CD4-positive, alpha-beta T cell treated with Interleukin-17A for 4 hours (primary cell): ENCODE data around the gene ABLIM1.

Source experiments
- DNase-seq: peaks from one replicate; pipeline ENCODE4 v3.0.0-alpha.2; 2020; ENCODE audit warnings: mixed read lengths

ABLIM1 gene

DNA sequence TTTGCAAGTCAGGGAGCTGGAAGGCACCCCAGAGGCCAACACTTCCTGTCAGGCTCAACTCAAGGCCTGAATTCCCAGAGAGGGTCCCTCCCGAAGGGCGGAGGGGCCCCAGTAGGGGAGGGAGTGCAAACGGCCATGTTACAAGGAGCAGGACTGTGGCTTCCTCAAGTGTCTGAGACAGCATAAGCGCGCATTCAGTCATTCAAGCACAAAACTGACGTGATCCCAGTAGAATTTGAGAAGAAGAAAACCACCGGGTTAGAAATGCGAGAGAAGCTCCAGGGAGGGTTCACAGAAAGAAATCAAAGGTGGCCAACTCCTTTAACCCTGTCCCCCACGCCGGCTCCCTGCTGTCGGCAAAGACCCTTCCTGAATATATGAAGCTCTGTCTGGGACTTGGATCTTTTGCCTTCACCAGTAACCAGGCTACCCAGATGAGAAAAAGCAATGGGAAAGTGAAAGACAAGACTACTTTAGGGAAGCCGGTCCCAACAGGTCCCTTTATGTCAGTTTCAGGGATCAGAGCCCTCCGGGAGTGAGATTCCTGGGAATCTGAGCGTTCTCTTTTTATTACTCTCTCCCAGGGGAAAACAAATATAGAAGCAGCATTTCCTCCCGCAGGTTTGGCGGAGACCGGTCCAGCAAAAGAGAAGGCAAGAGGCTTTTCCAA is 255.1 kb downstream of the ABLIM1 start:
- DNase-seq: no peak

- DNase-seq: no peak
These were observed 255.8 kb downstream of the ABLIM1 start for GRCh38 chr10:114402233-114402632.

- no peak for DNase-seq
These were observed 256.8 kb downstream of the ABLIM1 start for GRCh38 chr10:114401195-114401791.

GRCh38 chr10:114400091-114400490 is 258.0 kb downstream of the ABLIM1 start:
- no peak for DNase-seq

- no peak for DNase-seq
These were observed 258.5 kb downstream of the ABLIM1 start for GRCh38 chr10:114399576-114399975.

DNA sequence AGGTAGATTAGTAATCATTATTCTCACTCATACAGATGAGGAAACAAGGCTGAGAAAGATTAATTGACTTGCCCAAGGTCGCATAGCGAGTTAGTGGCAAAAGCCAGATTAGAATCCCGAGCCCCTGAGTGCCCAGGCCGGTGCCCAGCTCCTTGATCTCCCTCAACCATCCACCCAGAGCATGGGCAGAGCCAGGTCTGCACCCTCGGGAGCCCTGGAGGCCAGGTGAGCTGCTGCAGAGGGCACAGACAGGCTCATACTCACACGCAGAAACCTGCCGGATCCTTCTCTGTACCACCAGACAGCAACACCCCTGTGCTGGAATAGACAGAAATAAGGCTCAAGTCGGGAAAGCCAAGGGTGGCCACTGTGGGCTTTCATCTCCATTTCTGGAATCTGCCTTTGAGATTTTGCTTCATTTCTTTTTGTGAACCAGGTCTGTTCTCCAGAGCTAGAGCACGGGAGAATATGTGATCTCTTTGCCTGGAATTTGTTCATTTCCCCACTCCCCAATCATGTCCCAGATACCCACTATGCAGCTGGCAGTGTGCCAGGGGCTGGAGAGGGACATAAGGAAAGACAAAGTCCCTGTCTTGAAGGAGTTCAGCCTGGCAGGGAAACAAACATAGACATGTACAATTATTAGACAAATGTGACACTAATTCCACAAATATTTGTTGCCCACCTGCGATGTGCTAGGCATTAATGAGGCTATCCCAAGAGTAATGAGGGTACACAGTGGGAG is 259.3 kb downstream of the ABLIM1 start:
- DNase-seq: no peak

DNA sequence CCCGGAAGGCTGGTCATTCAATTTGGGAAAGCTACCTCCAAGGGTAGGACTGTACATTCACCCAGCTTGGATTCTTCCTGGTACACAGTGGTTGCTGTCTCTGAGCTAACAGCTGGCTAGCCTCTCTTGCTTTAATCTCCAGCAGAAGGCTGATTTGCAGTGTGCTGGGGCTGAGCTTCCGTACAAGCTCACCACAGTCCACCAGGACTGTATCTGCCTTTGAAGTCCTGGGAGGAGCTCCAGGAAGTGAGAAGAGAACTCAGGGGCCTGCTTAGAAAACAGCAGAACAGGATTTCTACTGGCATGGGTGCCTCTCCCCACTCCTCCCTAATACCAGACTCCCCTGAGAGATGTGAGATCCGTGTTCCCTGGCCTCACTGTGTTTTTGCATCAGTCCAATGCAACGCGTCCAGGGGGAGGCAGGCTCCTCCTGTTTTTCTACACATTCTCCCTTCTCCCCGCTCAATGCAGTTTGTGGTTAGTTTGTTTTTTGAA is 260.4 kb downstream of the ABLIM1 start:
- DNase-seq: no peak

- DNase-seq: no peak
These were observed 261.6 kb downstream of the ABLIM1 start for GRCh38 chr10:114396464-114396863.

DNA sequence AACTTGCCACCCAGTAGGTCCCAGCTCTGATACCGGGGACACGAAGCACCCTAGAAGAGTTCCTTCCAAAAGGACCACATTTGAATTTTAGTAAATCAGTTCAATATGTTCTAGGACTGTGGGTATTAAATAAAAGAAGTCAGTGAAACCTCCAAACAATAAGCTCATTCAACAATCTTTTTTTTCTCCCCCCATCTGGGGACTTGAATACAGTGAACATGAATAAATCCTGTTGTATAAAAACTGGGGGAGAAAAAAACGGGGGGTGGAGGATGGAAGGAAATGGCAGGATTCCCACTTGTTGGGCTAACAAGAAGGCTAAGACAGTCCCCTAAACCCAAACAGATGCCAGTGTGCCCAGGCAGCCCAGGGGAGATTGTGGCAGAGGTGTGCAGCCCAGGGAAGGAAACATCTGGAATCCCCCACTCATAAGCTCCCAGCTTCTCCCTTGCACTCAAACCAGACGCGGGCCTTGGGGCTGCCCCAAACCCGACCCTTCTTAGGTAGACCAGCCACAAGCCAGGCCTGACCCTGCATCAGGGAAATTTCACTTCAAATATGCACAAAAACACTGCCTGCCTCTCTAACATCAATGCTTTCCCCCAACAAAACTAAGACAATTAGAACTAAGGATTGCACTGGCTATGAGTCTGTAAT is 262.6 kb downstream of the ABLIM1 start:
- DNase-seq: no peak

- DNase-seq: no peak
These were observed 263.5 kb downstream of the ABLIM1 start for GRCh38 chr10:114394531-114394930.

DNA sequence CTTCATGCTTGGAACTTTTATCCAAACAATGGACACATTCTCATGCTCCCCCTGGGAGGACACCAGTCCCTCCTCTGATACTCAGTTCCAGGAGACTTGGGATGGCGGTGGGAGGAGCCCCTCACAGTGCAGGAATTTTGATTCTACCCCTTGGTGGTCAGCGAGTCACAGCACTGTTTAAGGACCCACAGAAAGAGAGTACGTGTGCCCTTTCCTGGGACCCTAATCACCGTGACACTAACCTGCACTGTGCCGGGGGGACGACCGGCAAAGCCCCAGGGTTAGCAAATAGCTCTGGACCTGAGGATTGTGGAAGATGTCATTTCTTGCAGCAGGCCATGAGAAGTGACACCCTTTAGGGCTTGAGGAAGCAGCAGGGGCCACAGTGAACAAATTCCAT is 264.2 kb downstream of the ABLIM1 start:
- DNase-seq: no peak

DNA sequence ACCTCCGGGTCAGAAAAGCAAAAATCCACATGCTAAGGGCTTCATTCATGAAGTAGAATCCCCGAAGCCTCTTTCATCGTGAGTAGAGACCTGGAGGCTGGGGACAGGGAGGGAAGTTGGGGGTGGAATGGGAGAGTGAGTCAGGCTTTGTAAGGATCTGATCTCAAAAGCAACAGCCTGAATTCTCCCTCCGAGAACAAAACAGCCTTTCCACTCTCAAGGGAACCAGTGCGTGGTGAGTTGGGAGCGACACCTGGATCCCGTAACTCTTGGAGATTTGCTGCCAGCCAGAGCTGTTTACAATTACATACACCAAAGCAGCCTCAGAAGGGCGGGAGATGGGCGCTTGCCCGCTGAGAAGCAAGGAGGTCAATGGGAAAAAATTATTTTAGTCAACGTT is 264.6 kb downstream of the ABLIM1 start:
- DNase-seq: no peak

DNA sequence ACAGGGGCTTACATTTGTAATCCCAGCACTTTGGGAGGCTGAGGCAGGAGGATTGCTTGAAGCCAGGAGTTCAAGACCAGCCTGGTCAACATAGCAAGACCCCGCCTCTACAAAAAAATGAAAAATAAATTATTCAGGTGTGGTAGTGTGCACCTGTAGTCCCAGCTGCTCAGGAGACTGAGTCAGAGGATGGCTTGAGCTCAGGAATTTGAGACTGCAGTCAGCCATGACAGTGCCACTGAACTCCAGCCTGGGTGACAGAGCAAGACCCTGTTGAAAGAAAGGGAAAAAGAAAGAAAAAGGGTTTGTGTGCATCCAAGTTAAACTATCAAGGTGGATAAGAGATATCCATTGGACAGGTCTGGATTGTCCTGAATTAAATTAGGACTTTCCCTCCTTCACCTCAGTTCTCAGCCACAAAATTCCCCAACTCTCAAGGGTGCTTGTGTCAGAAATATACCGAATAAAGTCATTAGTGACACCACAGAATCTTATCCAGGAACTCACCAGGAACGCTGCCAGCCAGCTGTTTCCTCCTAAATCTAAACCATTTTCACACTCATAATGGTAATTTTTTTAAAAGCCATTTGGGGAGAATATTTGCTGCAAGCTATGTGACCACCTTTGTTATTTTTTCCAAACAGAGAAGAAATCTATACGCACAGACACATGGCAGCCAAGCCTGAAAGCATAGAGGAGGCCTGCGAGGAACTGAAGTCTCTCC is 265.8 kb downstream of the ABLIM1 start:
- DNase-seq: no peak

GRCh38 chr10:114391599-114391998 is 266.5 kb downstream of the ABLIM1 start:
- DNase-seq: no peak

GRCh38 chr10:114389426-114389825 is 268.6 kb downstream of the ABLIM1 start:
- no peak for DNase-seq

- no peak for DNase-seq
These were observed 269.8 kb downstream of the ABLIM1 start for GRCh38 chr10:114388275-114388674.

DNA sequence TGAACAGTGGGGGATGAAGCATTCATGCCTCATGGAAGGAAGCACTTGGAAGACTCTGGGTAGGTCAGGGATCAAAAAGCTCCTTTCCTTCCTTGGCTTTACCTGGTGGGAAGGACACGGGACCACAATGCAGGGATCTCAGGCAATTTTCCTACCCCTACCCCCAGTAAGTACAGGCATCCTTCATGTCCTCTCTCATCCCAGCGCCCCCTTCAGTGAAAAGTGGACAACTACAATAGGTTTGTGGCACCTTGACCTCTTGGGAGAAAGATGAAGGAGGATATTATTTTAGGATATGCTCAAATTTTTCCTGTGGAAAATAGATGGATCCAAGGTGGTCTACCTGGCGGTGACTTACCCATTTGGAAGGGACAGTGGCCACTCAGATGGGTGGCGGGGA is 270.3 kb downstream of the ABLIM1 start:
- no peak for DNase-seq

DNA sequence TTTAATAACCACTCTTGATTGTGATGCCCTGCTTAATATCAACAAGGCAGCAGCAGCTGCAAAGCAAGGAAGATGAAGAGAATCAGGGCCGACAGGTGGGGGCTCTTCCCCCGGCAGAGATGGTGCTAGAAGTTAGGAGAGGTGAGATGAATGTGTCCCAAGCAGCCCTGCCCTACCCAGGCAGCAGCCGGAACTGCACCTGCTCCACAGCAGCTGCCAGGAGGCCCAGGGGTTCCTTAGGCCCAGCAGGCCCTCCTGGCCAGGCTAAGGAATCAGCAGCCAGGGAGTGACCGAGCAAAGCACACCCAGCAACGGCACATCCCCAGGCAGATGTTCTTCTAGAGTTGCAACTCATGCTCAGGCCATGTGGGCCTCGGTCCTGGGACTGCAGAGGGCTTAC is 271.6 kb downstream of the ABLIM1 start:
- no peak for DNase-seq

- DNase-seq: no peak
These were observed 272.5 kb downstream of the ABLIM1 start for GRCh38 chr10:114385557-114385956.

DNA sequence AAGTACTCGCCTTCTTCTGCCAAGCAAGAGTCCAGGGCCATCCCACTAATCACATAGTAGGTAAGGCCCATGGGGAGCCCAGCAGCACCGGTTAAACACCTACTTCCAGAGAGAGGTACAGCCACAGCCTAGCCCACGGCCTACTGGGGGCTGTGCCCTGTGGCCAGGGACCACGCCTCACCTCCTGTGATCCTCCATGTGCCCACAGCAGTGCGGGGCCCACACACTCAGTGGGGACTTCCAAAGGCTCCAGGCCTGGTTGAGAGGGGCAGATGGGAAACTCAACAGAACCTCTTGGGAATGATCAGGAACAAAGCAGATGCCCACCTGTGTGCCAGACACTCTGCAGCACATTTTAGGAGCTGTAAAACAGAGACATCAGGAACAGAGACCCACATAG is 273.5 kb downstream of the ABLIM1 start:
- DNase-seq: no peak

DNA sequence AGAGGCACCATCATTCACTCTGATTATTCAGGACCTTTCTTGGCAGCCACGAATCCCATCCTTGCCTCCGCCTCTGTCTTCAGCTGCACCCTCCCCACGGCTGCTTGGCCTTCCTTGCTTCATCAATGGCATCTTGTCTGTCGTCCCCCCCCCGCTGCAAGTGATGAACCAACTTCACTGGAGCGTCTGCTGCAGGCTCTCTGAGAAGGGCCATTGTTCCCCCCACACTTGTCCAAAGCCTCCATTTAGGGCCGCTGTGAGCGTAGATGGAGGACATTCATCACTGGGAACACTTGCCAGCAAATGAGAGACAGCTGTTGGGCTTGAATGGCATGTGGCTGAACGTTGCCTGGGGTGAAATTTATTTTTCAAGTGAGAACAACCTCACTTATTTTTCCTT is 273.9 kb downstream of the ABLIM1 start:
- no peak for DNase-seq
